Caco-2 (cell line): ENCODE data around the gene KPNA6. TPM values are rescaled to one million over a fixed set of nuclear protein-coding genes. Genes with fewer than 3 reads are reported as not detected.

Source experiments
- BruUV-seq: library from RNA; stranded (reverse); fragments of 400-500 nt; replicated peaks from 2 replicates; lab custom pipeline; 2021; lab: Mats Ljungman, UMichigan
- CTCF ChIA-PET: fragments of 300-600 bp; sonication (Branson Sonifier 250); formaldehyde crosslinking; loops from one replicate; lab custom pipeline; 2022; ENCODE audit warnings: antibody characterized with exemption; lab: Charles Lee
- POLR2A ChIA-PET: fragments of 300-600 bp; sonication (Branson Sonifier 250); formaldehyde crosslinking; loops from one replicate; lab custom pipeline; 2022; ENCODE audit warnings: antibody characterized with exemption; lab: Charles Lee
- DNase-seq, 2 experiments: peaks; one replicate each; pipeline versions ENCODE4 v3.0.0 to v3.0.0-alpha.2; 2020 to 2022
- H3K27me3 ChIP-seq: replicated peaks from 2 replicates; pipeline ENCODE4 v1.6.0; 2011; ENCODE audit warnings: low read length; ENCODE audit not compliant: control insufficient read depth, insufficient read depth
- H3K36me3 ChIP-seq: 2 replicates; pipeline ENCODE4 v1.5.1; 2011; ENCODE audit warnings: low read length; ENCODE audit not compliant: control insufficient read depth, insufficient read depth
- H3K4me1 ChIP-seq: fragments of 250-450 bp; sonication (Bioruptor Pico); 2 replicates; pipeline ENCODE4 v1.5.1; 2020; ENCODE audit warnings: mild to moderate bottlenecking
- H3K4me3 ChIP-seq: 2 replicates; pipeline ENCODE4 v1.5.1; 2011; ENCODE audit warnings: low read depth, mild to moderate bottlenecking, control low read depth, low read length
- H3K9me3 ChIP-seq: fragments of 250-450 bp; sonication (Bioruptor Pico); 2 replicates; pipeline ENCODE4 v1.5.1; 2020; ENCODE audit warnings: mild to moderate bottlenecking, moderate library complexity
- H3K27ac Mint-ChIP-seq: one replicate; pipeline ENCODE4 v1.8.0; 2022; ENCODE audit warnings: mixed read lengths; ENCODE audit not compliant: unreplicated experiment
- H3K27me3 Mint-ChIP-seq: one replicate; pipeline ENCODE4 v1.8.0; 2022; ENCODE audit warnings: mixed read lengths; ENCODE audit not compliant: insufficient read depth, unreplicated experiment
- H3K36me3 Mint-ChIP-seq: one replicate; pipeline ENCODE4 v1.8.0; 2022; ENCODE audit warnings: mild to moderate bottlenecking, mixed read lengths; ENCODE audit not compliant: insufficient read depth, unreplicated experiment
- H3K4me1 Mint-ChIP-seq: one replicate; pipeline ENCODE4 v1.8.0; 2022; ENCODE audit warnings: low read depth, mixed read lengths; ENCODE audit not compliant: unreplicated experiment
- H3K4me3 Mint-ChIP-seq: one replicate; pipeline ENCODE4 v1.8.0; 2022; ENCODE audit warnings: mild to moderate bottlenecking, moderate library complexity, mixed read lengths; ENCODE audit not compliant: unreplicated experiment
- H3K9me3 Mint-ChIP-seq: one replicate; pipeline ENCODE4 v1.8.0; 2022; ENCODE audit warnings: mixed read lengths; ENCODE audit not compliant: unreplicated experiment
- CTCF ChIP-seq, 2 experiments: fragments of 200-600 bp in 1 of 2; IDR thresholded peaks; 1 replicate in 1 of 2; 2 replicates in 1 of 2; pipeline versions ENCODE4 v1.5.1 to v1.8.0; 2011 to 2022; ENCODE audit warnings: antibody characterized with exemption in 1 of 2, control low read depth in 1 of 2, inconsistent platforms in 1 of 2, low read depth in 1 of 2, low read length in 1 of 2, mild to moderate bottlenecking in 1 of 2, moderate library complexity in 1 of 2; ENCODE audit not compliant: insufficient read depth in 1 of 2, severe bottlenecking in 1 of 2, unreplicated experiment in 1 of 2
- intact Hi-C: fragments of 100-400 bp; cut with micrococcal nuclease; formaldehyde crosslinking; loops from one replicate; pipeline ENCODE4 v1.10.0; 2022; ENCODE audit not compliant: unreplicated experiment
- total RNA-seq: library from RNA; stranded (reverse); gene quantifications from 2 replicates; pipeline ENCODE4 v1.2.3, GENCODE V29; 2022

The KPNA6 gene
- total RNA-seq, 1 experiment from 2014 or later = 52.8 TPM

DNA sequence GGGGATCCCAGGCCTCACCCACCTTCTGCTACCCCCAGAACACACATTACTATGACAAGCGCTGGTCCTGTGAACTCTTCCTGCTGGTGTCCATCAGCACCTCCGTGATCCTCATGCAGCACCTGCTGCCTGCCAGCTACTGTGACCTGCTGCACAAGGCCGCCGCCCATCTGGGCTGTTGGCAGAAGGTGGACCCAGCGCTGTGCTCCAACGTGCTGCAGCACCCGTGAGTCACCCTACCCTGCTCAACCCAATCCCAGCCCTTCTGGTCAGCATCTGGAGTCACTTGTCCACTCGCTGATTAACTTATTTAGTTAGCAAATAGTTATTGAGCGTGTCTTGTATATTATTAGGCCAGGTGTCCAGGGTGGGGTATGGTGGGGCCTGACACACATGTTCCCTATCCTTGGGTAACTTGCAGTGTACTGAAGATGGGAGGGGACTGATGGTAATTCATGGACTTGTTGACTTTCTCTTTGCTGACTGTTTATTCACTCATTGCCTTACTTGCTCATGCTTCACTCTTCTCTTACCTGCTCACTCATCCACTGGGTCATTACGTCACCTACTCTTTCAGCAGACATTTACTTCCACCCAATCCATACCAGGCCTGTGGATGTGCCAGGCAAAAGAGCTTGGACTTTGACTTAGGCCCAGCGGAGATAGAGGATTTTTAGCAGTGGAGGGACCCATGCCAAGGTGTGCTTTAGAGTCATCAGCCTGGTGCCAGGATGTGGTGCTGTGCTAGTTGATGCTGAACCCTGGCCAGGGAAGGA lies 12.9 kb upstream of the KPNA6 start:
- BruUV-seq = no TSS peak
- Mint-ChIP-seq H3K9me3 (no peaks in the 10 kb centered on the region), H3K27me3 (no peaks in the 10 kb centered on the region), H3K4me3 (no peak overlapping the region), H3K4me1 (no peaks in the 10 kb centered on the region), H3K36me3 (peaks cover 17% of the 10 kb centered on the region), H3K27ac (no peak overlapping the region)
- H3K9me3 ChIP-seq = no peaks in the 10 kb centered on the region
- POLR2A ChIA-PET = no interaction called here
- H3K4me3 ChIP-seq = no peak overlapping the region
- no peaks in the 10 kb centered on the region for H3K36me3 ChIP-seq
- intact Hi-C loops = no loop called here
- no peaks in the 10 kb centered on the region for H3K4me1 ChIP-seq
- TF ChIP-seq CTCF (IDR thresholded peaks at IDR 0.05; ENCODE audit: insufficient read depth in 1 of 2, low read depth in 1 of 2, low read length in 1 of 2, severe bottlenecking in 1 of 2, unreplicated experiment in 1 of 2) = no peak
- CTCF ChIA-PET = interaction anchor here (0.5 kb wide), 1 partner anchor 13 kb away, joined by 3 read pairs; the partner anchor contains the start of gene KPNA6
- DNase-seq = no peak
- H3K27me3 ChIP-seq = no peaks in the 10 kb centered on the region

DNA sequence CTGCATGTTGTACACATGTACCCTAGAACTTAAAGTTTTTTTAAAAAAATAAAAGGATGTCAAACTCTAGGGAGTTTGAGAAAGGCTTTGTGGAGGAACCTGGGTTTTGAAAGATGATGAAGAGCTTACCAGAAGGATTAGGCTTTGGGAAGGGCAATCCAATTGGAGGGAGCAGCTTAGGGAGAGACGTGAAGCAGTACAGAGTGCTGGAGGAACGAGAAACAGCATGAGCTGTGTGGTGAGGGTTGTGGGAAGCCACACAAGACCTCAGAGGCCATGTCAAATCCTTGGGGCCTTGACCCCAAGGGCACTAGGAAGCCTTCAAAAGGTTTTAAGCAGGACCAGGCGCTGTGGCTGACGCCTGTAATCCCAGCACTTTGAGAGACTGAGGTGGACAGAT lies 8.4 kb upstream of the KPNA6 start:
- H3K4me3 Mint-ChIP-seq = no peak overlapping the region
- intact Hi-C loops = no loop called here
- H3K27ac Mint-ChIP-seq = no peak overlapping the region
- no peak for TF ChIP-seq CTCF (IDR thresholded peaks at IDR 0.05; ENCODE audit: insufficient read depth in 1 of 2, low read depth in 1 of 2, low read length in 1 of 2, severe bottlenecking in 1 of 2, unreplicated experiment in 1 of 2)
- Histone ChIP-seq H3K36me3 (no peaks in the 10 kb centered on the region), H3K9me3 (no peaks in the 10 kb centered on the region), H3K4me1 (peaks cover 25% of the 10 kb centered on the region), H3K4me3 (no peak overlapping the region), H3K27me3 (no peaks in the 10 kb centered on the region)
- H3K27me3 Mint-ChIP-seq = no peaks in the 10 kb centered on the region
- H3K4me1 Mint-ChIP-seq = peaks cover 8% of the 10 kb centered on the region
- ChIA-PET CTCF (no interaction called here), POLR2A (interaction anchor here (0.8 kb wide), 1 partner anchor 86 kb away, joined by 4 read pairs; no protein-coding TSS in a partner anchor)
- no peak for DNase-seq
- H3K36me3 Mint-ChIP-seq = peaks cover 17% of the 10 kb centered on the region
- BruUV-seq = no TSS peak
- H3K9me3 Mint-ChIP-seq = no peaks in the 10 kb centered on the region

DNA sequence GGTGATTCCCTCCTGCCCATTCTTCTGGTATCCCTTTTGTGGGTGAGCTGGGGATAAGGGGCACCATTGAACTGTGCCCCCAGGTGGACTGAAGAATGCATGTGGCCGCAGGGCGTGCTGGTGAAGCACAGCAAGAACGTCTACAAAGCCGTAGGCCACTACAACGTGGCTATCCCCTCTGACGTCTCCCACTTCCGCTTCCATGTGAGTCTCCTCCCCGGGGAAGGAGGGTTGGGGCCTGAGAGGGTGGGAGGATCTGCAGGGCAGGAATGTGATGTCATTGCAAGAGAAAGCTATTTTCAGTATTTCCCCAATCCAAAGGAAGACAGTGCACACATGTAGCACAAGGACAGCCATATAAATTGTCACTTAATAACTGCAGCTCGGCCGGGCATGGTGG lies 7.5 kb upstream of the KPNA6 start:
- Mint-ChIP-seq H3K36me3 (peaks cover 17% of the 10 kb centered on the region), H3K4me1 (peaks cover 10% of the 10 kb centered on the region), H3K27ac (no peak overlapping the region), H3K4me3 (no peak overlapping the region), H3K9me3 (no peaks in the 10 kb centered on the region), H3K27me3 (no peaks in the 10 kb centered on the region)
- CTCF ChIA-PET = no interaction called here
- BruUV-seq = no TSS peak
- POLR2A ChIA-PET = no interaction called here
- intact Hi-C loops = no loop called here
- Histone ChIP-seq H3K4me3 (no peak overlapping the region), H3K36me3 (no peaks in the 10 kb centered on the region), H3K9me3 (no peaks in the 10 kb centered on the region), H3K27me3 (no peaks in the 10 kb centered on the region), H3K4me1 (peaks cover 28% of the 10 kb centered on the region)
- no peak for TF ChIP-seq CTCF (IDR thresholded peaks at IDR 0.05; ENCODE audit: insufficient read depth in 1 of 2, low read depth in 1 of 2, low read length in 1 of 2, severe bottlenecking in 1 of 2, unreplicated experiment in 1 of 2)
- no peak for DNase-seq
